K562 (cell line): ENCODE data around the gene TMEM101. TPM values are rescaled to one million over a fixed set of nuclear protein-coding genes. Genes with fewer than 3 reads are reported as not detected.

Experiments
- ATF1 ChIP-seq, 2 experiments: fragments of 450-650 bp in 1 of 2; IDR thresholded peaks; 2 replicates each; pipeline ENCODE4 v1.6.1; 2016; ENCODE audit warnings: missing compliant biosample characterization in 1 of 2, missing genetic modification characterization in 1 of 2
- DACH1 ChIP-seq: fragments of 450-650 bp; IDR thresholded peaks from 2 replicates; pipeline ENCODE4 v1.6.1; 2018; ENCODE audit not compliant: partially characterized antibody
- ESRRA ChIP-seq: fragments of 450-650 bp; IDR thresholded peaks from 2 replicates; pipeline ENCODE4 v1.6.1; 2014; ENCODE audit warnings: low read depth, mild to moderate bottlenecking, moderate library complexity, borderline replicate concordance
- FIP1L1 ChIP-seq: fragments of 200-400 bp; formaldehyde crosslinking; IDR thresholded peaks from 2 replicates; pipeline ENCODE4 v1.6.1; 2018; ENCODE audit warnings: mild to moderate bottlenecking, low read depth, low read length; ENCODE audit not compliant: poor library complexity, severe bottlenecking
- GATAD2B ChIP-seq: fragments of 450-650 bp; IDR thresholded peaks from 2 replicates; pipeline ENCODE4 v1.6.1; 2017; ENCODE audit warnings: mild to moderate bottlenecking, borderline replicate concordance
- HDAC1 ChIP-seq, 2 experiments: fragments of 450-650 bp; IDR thresholded peaks; 2 replicates each; pipeline ENCODE4 v1.6.1; 2016 to 2017; ENCODE audit warnings: inconsistent platforms in 1 of 2, mild to moderate bottlenecking in 1 of 2, moderate library complexity in 1 of 2
- HES1 ChIP-seq: fragments of 450-650 bp; IDR thresholded peaks from 2 replicates; pipeline ENCODE4 v1.6.1; 2016; ENCODE audit warnings: low read depth, mild to moderate bottlenecking, moderate library complexity
- LEF1 ChIP-seq: fragments of 450-650 bp; IDR thresholded peaks from 2 replicates; pipeline ENCODE4 v1.6.1; 2016; ENCODE audit warnings: mild to moderate bottlenecking
- MLLT1 ChIP-seq, 2 experiments: fragments of 450-650 bp; IDR thresholded peaks; 2 replicates each; pipeline ENCODE4 v1.6.1; 2016
- MTA2 ChIP-seq: fragments of 450-650 bp; IDR thresholded peaks from 2 replicates; pipeline ENCODE4 v1.6.1; 2016; ENCODE audit warnings: low read depth
- NFIC ChIP-seq: fragments of 450-650 bp; IDR thresholded peaks from 2 replicates; pipeline ENCODE4 v1.6.1; 2017; ENCODE audit warnings: mild to moderate bottlenecking, inconsistent platforms
- NR2C2 ChIP-seq, 2 experiments: fragments of 200-800 bp in 1 of 2; sonication (Bioruptor generic) in 1 of 2; sonication (generic) in 1 of 2; formaldehyde crosslinking in 1 of 2; IDR thresholded peaks; 2 replicates each; pipeline versions ENCODE4 v1.6.1 to v1.8.0; 2016 to 2022; ENCODE audit warnings: mild to moderate bottlenecking in 1 of 2, missing compliant biosample characterization in 1 of 2, missing genetic modification characterization in 1 of 2, missing genetic modification reagents in 1 of 2
- NUFIP1 ChIP-seq: fragments of 450-650 bp; IDR thresholded peaks from 2 replicates; pipeline ENCODE4 v1.6.1; 2018; ENCODE audit not compliant: partially characterized antibody
- POLR2G ChIP-seq: fragments of 200-400 bp; formaldehyde crosslinking; IDR thresholded peaks from 2 replicates; pipeline ENCODE4 v1.6.1; 2017; ENCODE audit warnings: low read depth, mild to moderate bottlenecking, antibody characterized with exemption, low read length, moderate library complexity
- RCOR1 ChIP-seq, 2 experiments: IDR thresholded peaks; 2 replicates each; pipeline ENCODE4 v1.6.1; 2012; ENCODE audit warnings: low read depth in 2 of 2, low read length in 2 of 2, borderline replicate concordance in 1 of 2, improper control_type of control experiment in 1 of 2
- SMARCE1 ChIP-seq: fragments of 450-650 bp; IDR thresholded peaks from 2 replicates; pipeline ENCODE4 v1.7.1; 2016; ENCODE audit warnings: mild to moderate bottlenecking
- SOX6 ChIP-seq: fragments of 450-650 bp; IDR thresholded peaks from 2 replicates; pipeline ENCODE4 v1.6.1; 2014; ENCODE audit warnings: mild to moderate bottlenecking
- TARDBP ChIP-seq: fragments of 450-650 bp; IDR thresholded peaks from 2 replicates; pipeline ENCODE4 v1.6.1; 2016
- TCF15 ChIP-seq: fragments of 250-450 bp; sonication (Bioruptor Pico); IDR thresholded peaks from 2 replicates; pipeline ENCODE4 v1.8.0; 2022; ENCODE audit warnings: moderate library complexity, mild to moderate bottlenecking, inconsistent platforms
- TEAD2 ChIP-seq: fragments of 450-650 bp; IDR thresholded peaks from 2 replicates; pipeline ENCODE4 v1.6.1; 2016; ENCODE audit warnings: missing genetic modification characterization, control low read depth, missing compliant biosample characterization
- ZC3H4 ChIP-seq: sonication (generic); formaldehyde crosslinking; IDR thresholded peaks from 2 replicates; pipeline ENCODE4 v1.9.0; 2021; ENCODE audit warnings: missing genetic modification reagents, borderline replicate concordance
- ZFX ChIP-seq: sonication (generic); formaldehyde crosslinking; IDR thresholded peaks from 2 replicates; pipeline ENCODE4 v1.8.0; 2022; ENCODE audit warnings: mild to moderate bottlenecking, missing genetic modification reagents, moderate library complexity
- ZNF165 ChIP-seq: fragments of 250-450 bp; sonication (Bioruptor Pico); IDR thresholded peaks from 2 replicates; pipeline ENCODE4 v1.4.0; 2020; ENCODE audit warnings: borderline replicate concordance
- ZNF395 ChIP-seq: fragments of 200-800 bp; sonication (Bioruptor generic); IDR thresholded peaks from 2 replicates; pipeline ENCODE4 v1.6.1; 2017; ENCODE audit warnings: missing genetic modification characterization, missing compliant biosample characterization
- ZNF561 ChIP-seq: fragments of 450-650 bp; formaldehyde crosslinking; conservative IDR thresholded peaks from 2 replicates; pipeline ENCODE4 v1.4.0; 2020; ENCODE audit warnings: mild to moderate bottlenecking, moderate library complexity
- polyA plus RNA-seq, 8 experiments: library from polyadenylated mRNA; depleted of rRNA in 4 of 8; stranded (reverse) in 5 of 8; unstranded in 3 of 8; fragments of >200 nt; fragmentation: Nextera tagmentation in 2 of 8; fragmentation: Illumina TruSeq in 1 of 8; extraction: Ambion mirVana in 2 of 8; extraction: Trizol in 1 of 8; gene quantifications; 2 replicates each; pipeline versions ENCODE4 v1.2.1 to v1.2.3, GENCODE V29; 2011 to 2014; ENCODE audit warnings: inconsistent platforms in 1 of 8, missing spikeins in 1 of 8
- total RNA-seq, 7 experiments: library from RNA; depleted of rRNA in 6 of 7; stranded (reverse); fragments of >200 nt in 6 of 7; fragmentation: Illumina TruSeq in 2 of 7; extraction: Trizol in 2 of 7; gene quantifications; 2 replicates each; pipeline versions ENCODE4 v1.2.1 to v1.2.3, GENCODE V29; 2011 to 2021; ENCODE audit warnings: low replicate concordance in 1 of 7

TMEM101 gene
- total and polyA plus RNA-seq, 9 of the 15 experiments (the other 6 are each of a cell fraction or from before 2014, with no cell fraction given), result 21.2 to 110 (median 37.8) TPM

- TF ChIP-seq TEAD2 (tag) (no peak), GATAD2B (peak; percentile 99), POLR2G (peak; percentile 85), ZNF165 (no peak), ZNF561 (CRISPR knock-in tag) (no peak), NFIC (peak; percentile 50; the same call in 1 of the 2 replicates), TARDBP (no peak), ZC3H4 (CRISPR knock-in tag) (no peak), ZNF395 (CRISPR knock-in tag) (peak; percentile 35; the same call in 1 of the 2 replicates), NUFIP1 (no peak), SOX6 (peak; percentile 51; the same call in 1 of the 2 replicates), NR2C2 (CRISPR knock-in tag; IDR thresholded peaks at IDR 0.05) (no peak), NR2C2 (tag; IDR thresholded peaks at IDR 0.05) (peak; percentile 73), ESRRA (peak; percentile 85), RCOR1 (IDR thresholded peaks at IDR 0.05; ENCODE audit: borderline replicate concordance in 1 of 2, low read depth in 2 of 2, low read length in 2 of 2) (0 out of 4 replicates have a peak, but pooled peaks of 1 of the 2 experiments have one; percentile 19), DACH1 (peak; percentile 17), MLLT1 (IDR thresholded peaks at IDR 0.05) (no peak), FIP1L1 (peak; percentile 64), HDAC1 (IDR thresholded peaks at IDR 0.05) (peak in 1 of 2 experiments; percentile 71; a peak in 2 of 4 replicates), ATF1 (CRISPR knock-in tag; IDR thresholded peaks at IDR 0.05) (peak; percentile 66), ATF1 (tag; IDR thresholded peaks at IDR 0.05) (peak; percentile 89), LEF1 (0 out of 2 replicates have a peak, but pooled peaks have one; percentile 21), ZFX (CRISPR knock-in tag) (peak; percentile 41; the same call in 1 of the 2 replicates), TCF15 (CRISPR knock-in tag) (no peak), SMARCE1 (peak; percentile 83; the same call in 1 of the 2 replicates), HES1 (peak; percentile 97), MTA2 (peak; percentile 39; the same call in 1 of the 2 replicates)
Observed at GRCh38 chr17:43983515-43984411, 31.0 kb downstream of the TMEM101 start (continued).
